ENCODE measurements around the gene KLHL5.

DNA sequence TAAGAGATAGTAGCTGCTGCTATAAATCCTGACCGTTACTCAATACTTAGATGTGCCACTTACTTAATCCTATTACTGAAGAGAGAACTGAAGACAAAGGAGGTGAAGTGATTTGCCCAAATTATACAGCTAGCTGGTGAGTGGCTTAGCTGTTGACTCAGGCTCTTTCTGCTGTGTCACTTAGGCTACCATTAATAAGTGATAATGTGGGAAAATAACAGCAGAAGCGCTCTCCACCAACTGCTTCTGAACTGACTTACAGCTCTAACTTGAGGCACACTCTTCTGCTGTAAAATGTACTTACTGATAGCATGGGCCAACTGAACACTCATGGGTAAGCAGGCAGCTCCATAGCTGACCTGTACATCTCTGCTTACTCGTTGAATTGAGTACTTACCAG, 7.5 kb upstream of the KLHL5 start:
- no peak for TF ChIP-seq CTCF (conservative IDR thresholded peaks at IDR 0.05; ENCODE audit: low read length)
- no peak for TF ChIP-seq EZH2phosphoT487 (IDR thresholded peaks at IDR 0.05; ENCODE audit: borderline replicate concordance, low read depth, low read length)

Data from OCI-LY7 (cell line).